Muscle layer of colon (tissue), 2 donors: ENCODE measurements around the gene RSPO3.

Experiments used
- H3K27ac ChIP-seq: one replicate; pipeline ENCODE4 v1.7.0; 2013; ENCODE audit warnings: low read depth, mild to moderate bottlenecking, low read length, moderate library complexity
- H3K27me3 ChIP-seq, 2 donors: one replicate each; pipeline ENCODE4 v1.7.0; 2013; ENCODE audit warnings: low read length in 2 of 2, mild to moderate bottlenecking in 2 of 2; ENCODE audit not compliant: insufficient read depth in 2 of 2, control insufficient read depth in 1 of 2
- H3K36me3 ChIP-seq: one replicate; pipeline ENCODE4 v1.7.0; 2013; ENCODE audit warnings: mild to moderate bottlenecking, low read length; ENCODE audit not compliant: insufficient read depth
- H3K4me1 ChIP-seq: one replicate; pipeline ENCODE4 v1.7.0; 2013; ENCODE audit warnings: mild to moderate bottlenecking, low read length; ENCODE audit not compliant: insufficient read depth
- H3K4me3 ChIP-seq, 2 donors: one replicate each; pipeline ENCODE4 v1.7.0; 2013; ENCODE audit warnings: low read length in 2 of 2, low read depth in 1 of 2, mild to moderate bottlenecking in 1 of 2, moderate library complexity in 1 of 2
- H3K9ac ChIP-seq: one replicate; pipeline ENCODE4 v1.7.0; 2013; ENCODE audit warnings: low read length
- H3K9me3 ChIP-seq: one replicate; pipeline ENCODE4 v1.7.0; 2013; ENCODE audit warnings: mild to moderate bottlenecking, low read length
- donor health status: abdominal sarcoma.
- donor health status: Adenocarcinoma of cecum.

The RSPO3 gene

GRCh38 chr6:127188744-127189143, 70.3 kb downstream of the RSPO3 start:
- no peaks in the 10 kb centered on the region for H3K27me3 ChIP-seq
- H3K36me3 ChIP-seq = no peaks in the 10 kb centered on the region
- no peaks in the 10 kb centered on the region for H3K4me1 ChIP-seq

DNA sequence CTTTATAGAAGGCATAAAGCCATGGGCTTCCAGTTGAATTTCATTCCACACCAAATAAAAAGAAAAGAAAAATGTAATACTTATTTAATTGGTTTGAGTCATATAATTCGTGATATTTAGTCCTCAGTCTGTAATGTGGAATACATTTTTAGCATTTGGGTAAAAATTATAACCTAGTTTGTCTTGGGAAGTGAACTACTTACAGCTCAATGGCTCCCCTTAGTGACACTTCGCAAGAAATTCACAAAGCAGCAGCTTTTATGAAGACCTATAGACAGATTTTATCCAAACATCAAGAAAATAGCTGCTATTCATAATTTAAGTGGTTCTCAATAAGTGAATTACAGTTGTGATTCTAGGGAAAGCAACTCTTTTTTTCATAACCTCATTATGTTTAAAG, 72.1 kb downstream of the RSPO3 start:
- H3K9ac ChIP-seq = no peak overlapping the region
- H3K4me3 ChIP-seq = no peak overlapping the region
- H3K27me3 ChIP-seq = no peaks in the 10 kb centered on the region
- H3K36me3 ChIP-seq = no peaks in the 10 kb centered on the region
- no peaks in the 10 kb centered on the region for H3K9me3 ChIP-seq
- H3K27ac ChIP-seq = no peak overlapping the region
- H3K4me1 ChIP-seq = no peaks in the 10 kb centered on the region

More at GRCh38 chr6:127188744-127189143, 70.3 kb downstream of the RSPO3 start:
- Histone ChIP-seq H3K4me3 (no peak overlapping the region), H3K9ac (no peak overlapping the region), H3K9me3 (no peaks in the 10 kb centered on the region), H3K27ac (no peak overlapping the region)

DNA sequence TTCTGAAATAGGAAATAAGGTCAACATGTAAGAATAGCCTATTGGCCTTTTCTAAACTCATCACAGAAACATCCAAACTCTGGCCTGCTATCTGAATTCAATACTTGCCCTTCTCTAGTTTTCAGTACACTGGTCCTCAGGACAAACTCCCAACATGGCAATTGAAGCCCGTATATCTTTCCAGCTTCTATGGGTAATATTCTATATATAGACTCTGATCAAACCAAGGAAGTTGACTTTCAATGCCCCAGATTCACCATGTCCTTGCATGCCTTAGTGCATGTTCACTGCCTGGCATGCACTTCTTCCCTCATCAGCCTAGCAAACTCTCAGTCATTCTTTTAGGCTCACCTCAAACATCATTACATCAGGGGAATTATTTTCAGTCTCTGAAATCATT, 73.2 kb downstream of the RSPO3 start:
- H3K4me1 ChIP-seq = no peaks in the 10 kb centered on the region
- H3K27ac ChIP-seq = no peak overlapping the region
- H3K9ac ChIP-seq = no peak overlapping the region
- no peaks in the 10 kb centered on the region for H3K36me3 ChIP-seq
- no peaks in the 10 kb centered on the region for H3K9me3 ChIP-seq
- no peak overlapping the region for H3K4me3 ChIP-seq
- no peaks in the 10 kb centered on the region for H3K27me3 ChIP-seq

DNA sequence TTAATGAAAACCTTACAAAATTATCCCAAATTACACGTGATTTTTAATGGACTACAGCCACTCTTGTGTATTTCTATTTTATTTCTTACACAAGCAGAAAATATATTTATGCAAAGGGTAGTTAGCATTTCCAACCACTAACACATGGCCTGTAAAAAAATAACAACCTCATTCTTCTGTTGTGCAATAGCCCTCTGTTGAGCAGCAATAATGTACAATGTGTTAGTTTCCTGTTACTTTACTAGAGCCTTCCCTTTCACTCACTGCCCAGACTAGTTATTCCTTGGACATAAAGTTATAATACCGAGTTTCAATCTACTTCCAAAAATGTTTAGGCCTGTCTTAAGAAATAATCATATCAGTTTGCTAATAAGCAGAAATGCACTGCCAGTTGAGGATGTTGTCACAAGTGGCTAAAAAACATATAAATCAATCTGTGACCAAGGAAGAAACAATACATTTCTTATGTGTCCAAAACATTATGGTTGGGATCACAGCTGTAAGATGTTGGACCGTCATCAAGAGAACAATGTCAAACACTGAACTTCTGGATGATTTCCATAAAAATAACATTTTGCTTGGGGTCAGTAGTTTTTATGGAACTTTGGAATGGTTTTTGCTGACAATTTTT, 74.6 kb downstream of the RSPO3 start:
- no peaks in the 10 kb centered on the region for H3K36me3 ChIP-seq

DNA sequence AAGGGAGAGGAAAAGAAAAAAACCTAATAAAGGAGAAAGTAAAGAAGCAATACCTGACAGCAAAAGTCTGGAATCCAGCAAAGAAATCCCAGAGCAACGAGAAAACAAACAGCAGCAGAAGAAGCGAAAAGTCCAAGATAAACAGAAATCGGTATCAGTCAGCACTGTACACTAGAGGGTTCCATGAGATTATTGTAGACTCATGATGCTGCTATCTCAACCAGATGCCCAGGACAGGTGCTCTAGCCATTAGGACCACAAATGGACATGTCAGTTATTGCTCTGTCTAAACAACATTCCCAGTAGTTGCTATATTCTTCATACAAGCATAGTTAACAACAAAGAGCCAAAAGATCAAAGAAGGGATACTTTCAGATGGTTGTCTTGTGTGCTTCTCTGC, 77.4 kb downstream of the RSPO3 start:
- Histone ChIP-seq H3K4me3 (no peak overlapping the region), H3K27ac (no peak overlapping the region), H3K9me3 (no peaks in the 10 kb centered on the region), H3K9ac (no peak overlapping the region), H3K4me1 (no peaks in the 10 kb centered on the region), H3K36me3 (no peaks in the 10 kb centered on the region), H3K27me3 (no peaks in the 10 kb centered on the region)

More for the DNA sequence above, 74.6 kb downstream of the RSPO3 start:
- H3K27ac ChIP-seq = no peak overlapping the region
- H3K4me1 ChIP-seq = no peaks in the 10 kb centered on the region
- H3K9me3 ChIP-seq = no peaks in the 10 kb centered on the region
- no peaks in the 10 kb centered on the region for H3K27me3 ChIP-seq
- no peak overlapping the region for H3K9ac ChIP-seq
- H3K4me3 ChIP-seq = no peak overlapping the region

GRCh38 chr6:127198549-127198948, 80.1 kb downstream of the RSPO3 start:
- no peaks in the 10 kb centered on the region for H3K27me3 ChIP-seq
- H3K27ac ChIP-seq = no peak overlapping the region
- H3K4me3 ChIP-seq = no peak overlapping the region
- H3K9ac ChIP-seq = no peak overlapping the region
- no peaks in the 10 kb centered on the region for H3K9me3 ChIP-seq
- H3K4me1 ChIP-seq = no peaks in the 10 kb centered on the region
- H3K36me3 ChIP-seq = no peaks in the 10 kb centered on the region

DNA sequence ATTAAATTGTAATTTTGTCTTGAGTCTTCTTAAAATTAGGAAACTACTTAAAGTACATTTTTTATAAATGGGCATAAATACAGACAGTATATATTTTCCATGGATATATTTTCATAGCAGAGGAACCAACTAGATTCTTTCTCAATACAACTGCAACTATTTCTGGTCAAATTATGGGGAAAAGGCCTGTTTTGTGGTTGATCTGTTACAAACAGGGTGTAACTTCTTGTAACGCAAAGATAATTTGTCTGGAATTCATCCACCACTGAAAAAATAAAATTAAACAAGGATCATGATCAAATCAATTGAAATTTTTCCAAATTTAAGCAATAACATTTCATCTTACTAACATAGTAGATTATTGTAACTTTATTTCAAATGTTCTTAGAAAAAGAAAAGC, 81.0 kb downstream of the RSPO3 start:
- no peaks in the 10 kb centered on the region for H3K36me3 ChIP-seq
- no peak overlapping the region for H3K9ac ChIP-seq
- H3K27me3 ChIP-seq = no peaks in the 10 kb centered on the region
- no peak overlapping the region for H3K4me3 ChIP-seq
- H3K9me3 ChIP-seq = no peaks in the 10 kb centered on the region
- H3K27ac ChIP-seq = no peak overlapping the region
- no peaks in the 10 kb centered on the region for H3K4me1 ChIP-seq

GRCh38 chr6:127200114-127200513, 81.6 kb downstream of the RSPO3 start:
- Histone ChIP-seq H3K4me1 (no peaks in the 10 kb centered on the region), H3K36me3 (no peaks in the 10 kb centered on the region), H3K4me3 (no peak overlapping the region), H3K9me3 (no peaks in the 10 kb centered on the region), H3K9ac (no peak overlapping the region), H3K27ac (no peak overlapping the region), H3K27me3 (no peaks in the 10 kb centered on the region)

- no peaks in the 10 kb centered on the region for H3K9me3 ChIP-seq
- no peak overlapping the region for H3K9ac ChIP-seq
- no peak overlapping the region for H3K27ac ChIP-seq
- no peaks in the 10 kb centered on the region for H3K4me1 ChIP-seq
- H3K4me3 ChIP-seq = no peak overlapping the region
- no peaks in the 10 kb centered on the region for H3K36me3 ChIP-seq
- no peaks in the 10 kb centered on the region for H3K27me3 ChIP-seq
Measured at GRCh38 chr6:127201321-127201720, 82.8 kb downstream of the RSPO3 start.

DNA sequence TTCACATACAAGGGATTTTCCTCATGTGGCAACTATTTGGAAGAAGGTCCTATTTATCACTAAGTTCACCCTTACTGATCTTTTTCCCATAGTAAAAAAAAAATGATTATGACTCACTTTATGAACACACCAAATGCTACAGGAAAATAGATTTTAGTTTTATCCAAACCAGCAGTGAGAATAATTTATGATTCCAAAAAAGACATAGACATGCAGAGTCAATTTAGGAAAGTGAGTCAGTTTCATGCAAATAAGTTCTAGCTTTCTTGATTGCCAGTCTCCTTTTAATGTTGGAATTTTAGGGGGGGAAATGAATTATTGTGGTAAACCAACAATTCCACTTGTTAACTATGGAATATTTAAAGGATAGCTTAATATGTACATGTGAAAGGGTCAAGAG, 84.2 kb downstream of the RSPO3 start:
- no peaks in the 10 kb centered on the region for H3K9me3 ChIP-seq
- H3K4me1 ChIP-seq = no peaks in the 10 kb centered on the region
- H3K27me3 ChIP-seq = no peaks in the 10 kb centered on the region
- no peak overlapping the region for H3K9ac ChIP-seq
- no peaks in the 10 kb centered on the region for H3K36me3 ChIP-seq
- H3K27ac ChIP-seq = no peak overlapping the region
- no peak overlapping the region for H3K4me3 ChIP-seq

GRCh38 chr6:127204281-127204680, 85.8 kb downstream of the RSPO3 start:
- no peak overlapping the region for H3K4me3 ChIP-seq
- no peaks in the 10 kb centered on the region for H3K4me1 ChIP-seq
- H3K27me3 ChIP-seq = no peaks in the 10 kb centered on the region
- no peaks in the 10 kb centered on the region for H3K36me3 ChIP-seq
- H3K9ac ChIP-seq = no peak overlapping the region
- no peak overlapping the region for H3K27ac ChIP-seq
- no peaks in the 10 kb centered on the region for H3K9me3 ChIP-seq

DNA sequence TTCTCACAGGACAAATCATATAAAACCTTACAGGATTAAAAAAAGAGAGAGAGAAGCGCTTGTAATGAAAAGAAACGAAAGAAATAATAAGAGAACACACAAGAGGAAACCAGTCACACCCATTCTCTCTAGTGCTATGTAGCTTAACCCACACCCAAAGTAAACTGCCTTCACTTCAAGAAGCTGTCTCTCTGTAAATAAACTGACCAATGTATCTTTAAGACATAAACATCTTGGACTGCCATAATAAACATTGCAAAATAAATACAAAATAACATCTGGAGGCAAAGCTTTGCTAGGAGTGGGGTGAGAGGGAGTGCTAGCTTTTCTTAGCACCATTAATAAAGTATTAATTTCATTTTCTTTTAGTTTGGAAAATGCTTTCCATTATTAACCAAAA, 86.6 kb downstream of the RSPO3 start:
- no peaks in the 10 kb centered on the region for H3K9me3 ChIP-seq
- no peaks in the 10 kb centered on the region for H3K36me3 ChIP-seq
- H3K27ac ChIP-seq = no peak overlapping the region
- H3K4me3 ChIP-seq = no peak overlapping the region
- H3K4me1 ChIP-seq = no peaks in the 10 kb centered on the region
- no peak overlapping the region for H3K9ac ChIP-seq
- no peaks in the 10 kb centered on the region for H3K27me3 ChIP-seq
